Hypothalamus (tissue), 51 donors: ENCODE measurements around the gene KRTAP5-8.
"Not testable (repeated sequence)": the region's sequence is repeated elsewhere in the genome, so short reads cannot be mapped to it uniquely, and the experiment has no call there.

ENCODE experiments used
- DNase-seq, 51 donors: peaks; one replicate each; lab custom pipeline; 2025; lab: John Stamatoyannopoulos, UW

KRTAP5-8 gene

GRCh38 chr11:71537977-71538665 lies at the start of gene KRTAP5-8:
KRTAP5-8 (plus strand) TSS chr11:71538025; CDS start chr11:71538056, 31 bp downstream.
- not testable (repeated sequence) for DNase-seq

GRCh38 chr11:71488681-71489270 lies 49.0 kb upstream of the KRTAP5-8 start:
- DNase-seq, result no peak

GRCh38 chr11:71489311-71490043 lies 48.3 kb upstream of the KRTAP5-8 start:
- no peak for DNase-seq

- no peak for DNase-seq
Observed at GRCh38 chr11:71490044-71490730, 47.6 kb upstream of the KRTAP5-8 start.

- DNase-seq, result no peak
Observed at GRCh38 chr11:71490731-71491390, 47.0 kb upstream of the KRTAP5-8 start.

GRCh38 chr11:71491531-71491930 lies 46.3 kb upstream of the KRTAP5-8 start:
- no peak for DNase-seq

GRCh38 chr11:71491940-71492339 lies 45.9 kb upstream of the KRTAP5-8 start:
- no peak for DNase-seq

- no peak for DNase-seq
Observed at GRCh38 chr11:71495286-71496230, 42.3 kb upstream of the KRTAP5-8 start.

- no peak for DNase-seq
Observed at GRCh38 chr11:71496421-71496820, 41.4 kb upstream of the KRTAP5-8 start.

- no peak for DNase-seq
Observed at GRCh38 chr11:71498091-71498490, 39.7 kb upstream of the KRTAP5-8 start.

- DNase-seq, result no peak
Observed at GRCh38 chr11:71499125-71499524, 38.7 kb upstream of the KRTAP5-8 start.

- DNase-seq, result peak in 1 of 51 donors; percentile 4
Observed at GRCh38 chr11:71499546-71499945, 38.3 kb upstream of the KRTAP5-8 start.

- peak in 17 of 51 donors; percentile 4 to 47 (median 23) for DNase-seq
Observed at GRCh38 chr11:71500601-71501021, 37.2 kb upstream of the KRTAP5-8 start.

- DNase-seq, result no peak
Observed at GRCh38 chr11:71501071-71501985, 36.5 kb upstream of the KRTAP5-8 start.

- DNase-seq, result no peak
Observed at GRCh38 chr11:71502026-71502425, 35.8 kb upstream of the KRTAP5-8 start.

- DNase-seq, result no peak
Observed at GRCh38 chr11:71502871-71503435, 34.9 kb upstream of the KRTAP5-8 start.

GRCh38 chr11:71504531-71504930 lies 33.3 kb upstream of the KRTAP5-8 start:
- DNase-seq, result peak in 1 of 51 donors; percentile 2

- DNase-seq, result no peak
Observed at GRCh38 chr11:71505001-71505400, 32.8 kb upstream of the KRTAP5-8 start.
